GM06990 (cell line): ENCODE data around the gene DGKB.

Source experiments
- DNase-seq: peaks from one replicate; pipeline ENCODE4 v3.0.0-alpha.2; 2011; ENCODE audit not compliant: insufficient read length; ENCODE audit errors: extremely low read depth
- H3K27me3 ChIP-seq: replicated peaks from 2 replicates; pipeline ENCODE4 v1.6.0; 2011; ENCODE audit warnings: low read length; ENCODE audit not compliant: control insufficient read depth, insufficient read depth
- H3K36me3 ChIP-seq: 2 replicates; pipeline ENCODE4 v1.5.1; 2011; ENCODE audit warnings: low read length; ENCODE audit not compliant: control insufficient read depth, insufficient read depth
- H3K4me3 ChIP-seq: replicated peaks from 2 replicates; pipeline ENCODE4 v1.5.1; 2011; ENCODE audit warnings: low read depth, mild to moderate bottlenecking, control low read depth, low read length
- CTCF ChIP-seq: IDR thresholded peaks from 2 replicates; pipeline ENCODE4 v1.5.1; 2011; ENCODE audit warnings: low read length, control low read depth, mild to moderate bottlenecking, inconsistent platforms; ENCODE audit not compliant: insufficient read depth, poor library complexity, severe bottlenecking

Gene DGKB

DNA sequence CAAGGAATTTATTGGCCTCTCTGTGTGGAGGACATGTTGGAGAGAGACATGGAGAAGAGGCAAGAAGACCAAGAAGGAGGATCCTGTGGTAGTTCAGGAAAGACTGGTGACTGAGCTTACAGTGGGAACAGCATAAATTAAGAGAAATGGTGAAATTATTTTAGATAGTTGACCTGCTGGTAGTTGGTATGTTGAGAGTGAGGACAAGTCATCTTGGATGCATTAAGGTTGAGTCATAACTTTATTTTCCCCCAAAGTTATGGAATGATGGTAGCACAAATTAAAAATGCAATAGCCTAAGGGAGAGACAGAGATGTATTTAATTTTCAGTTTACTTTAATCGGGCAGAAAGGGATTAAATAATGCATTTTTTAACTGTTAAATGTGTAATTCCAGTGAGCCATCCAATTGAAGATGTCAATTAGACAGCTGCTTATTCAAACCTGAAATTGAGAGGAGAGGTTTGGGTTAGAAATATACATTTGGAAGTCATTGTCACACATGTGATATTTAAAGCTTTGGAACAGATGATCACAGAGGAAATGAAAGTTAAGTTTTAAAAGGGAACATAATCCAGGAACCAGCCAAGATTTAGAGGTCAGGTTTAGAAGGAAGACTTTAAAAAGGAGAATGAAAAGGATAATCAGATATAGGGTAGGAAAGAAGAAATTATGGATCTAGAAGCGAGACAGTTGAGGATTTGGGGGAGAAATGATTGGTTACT, 80.6 kb downstream of the DGKB start:
- H3K36me3 ChIP-seq: no peaks in the 10 kb centered on the region
- no peak overlapping the region for H3K4me3 ChIP-seq
- no peaks in the 10 kb centered on the region for H3K27me3 ChIP-seq
- no peak for TF ChIP-seq CTCF
- no peak for DNase-seq

DNA sequence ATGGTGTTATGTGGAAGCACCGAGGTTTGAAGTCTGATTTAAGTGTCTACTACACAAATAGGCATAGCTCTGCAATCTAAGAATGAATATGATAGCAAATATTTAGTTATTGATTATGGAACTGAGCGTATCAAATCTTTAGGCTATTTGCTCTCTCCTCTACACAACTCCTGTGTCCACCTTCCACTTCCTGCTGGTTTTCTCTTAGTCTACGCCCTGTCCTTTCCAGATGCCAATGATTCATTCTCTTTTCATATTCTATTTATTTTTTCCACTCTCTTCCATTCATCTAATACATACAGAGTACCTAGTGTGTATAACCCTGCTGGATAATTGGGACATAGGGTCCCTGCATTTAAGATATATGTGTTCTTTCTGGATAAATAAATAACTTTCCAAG, 83.7 kb downstream of the DGKB start:
- no peak for DNase-seq
- Histone ChIP-seq H3K36me3 (no peaks in the 10 kb centered on the region), H3K27me3 (no peaks in the 10 kb centered on the region), H3K4me3 (no peak overlapping the region)
- no peak for TF ChIP-seq CTCF

- TF ChIP-seq CTCF: no peak
- no peaks in the 10 kb centered on the region for H3K36me3 ChIP-seq
- H3K27me3 ChIP-seq: no peaks in the 10 kb centered on the region
- no peak for DNase-seq
- H3K4me3 ChIP-seq: no peak overlapping the region
Observed at GRCh38 chr7:14817829-14818614, 84.5 kb downstream of the DGKB start.

- no peak for TF ChIP-seq CTCF
- no peak overlapping the region for H3K4me3 ChIP-seq
- no peak for DNase-seq
- no peaks in the 10 kb centered on the region for H3K27me3 ChIP-seq
- no peaks in the 10 kb centered on the region for H3K36me3 ChIP-seq
Observed at GRCh38 chr7:14807507-14807906, 95.0 kb downstream of the DGKB start.

DNA sequence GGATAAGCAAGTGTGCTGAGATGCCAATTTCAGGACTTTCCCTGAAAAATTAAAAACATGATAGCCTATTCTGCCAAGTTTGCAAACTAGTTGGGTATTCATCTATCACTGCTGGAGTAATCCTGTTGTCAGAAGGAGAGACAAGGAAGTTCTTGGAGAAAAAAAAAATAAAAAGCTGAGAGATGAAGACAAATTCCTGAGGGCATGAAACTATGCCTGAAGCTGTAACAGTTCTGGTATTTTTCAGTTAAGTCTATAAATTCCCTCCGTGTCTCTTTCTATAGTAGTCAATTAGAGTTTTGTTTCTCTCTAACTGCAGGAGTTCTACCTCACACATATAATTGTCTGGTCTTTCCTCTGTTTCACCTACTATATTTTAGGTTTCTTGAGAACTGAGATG, 95.7 kb downstream of the DGKB start:
- Histone ChIP-seq H3K4me3 (no peak overlapping the region), H3K27me3 (no peaks in the 10 kb centered on the region), H3K36me3 (no peaks in the 10 kb centered on the region)
- TF ChIP-seq CTCF: no peak
- no peak for DNase-seq
